ENCODE results near the gene USP14.

- TF ChIP-seq, protein P1, sequence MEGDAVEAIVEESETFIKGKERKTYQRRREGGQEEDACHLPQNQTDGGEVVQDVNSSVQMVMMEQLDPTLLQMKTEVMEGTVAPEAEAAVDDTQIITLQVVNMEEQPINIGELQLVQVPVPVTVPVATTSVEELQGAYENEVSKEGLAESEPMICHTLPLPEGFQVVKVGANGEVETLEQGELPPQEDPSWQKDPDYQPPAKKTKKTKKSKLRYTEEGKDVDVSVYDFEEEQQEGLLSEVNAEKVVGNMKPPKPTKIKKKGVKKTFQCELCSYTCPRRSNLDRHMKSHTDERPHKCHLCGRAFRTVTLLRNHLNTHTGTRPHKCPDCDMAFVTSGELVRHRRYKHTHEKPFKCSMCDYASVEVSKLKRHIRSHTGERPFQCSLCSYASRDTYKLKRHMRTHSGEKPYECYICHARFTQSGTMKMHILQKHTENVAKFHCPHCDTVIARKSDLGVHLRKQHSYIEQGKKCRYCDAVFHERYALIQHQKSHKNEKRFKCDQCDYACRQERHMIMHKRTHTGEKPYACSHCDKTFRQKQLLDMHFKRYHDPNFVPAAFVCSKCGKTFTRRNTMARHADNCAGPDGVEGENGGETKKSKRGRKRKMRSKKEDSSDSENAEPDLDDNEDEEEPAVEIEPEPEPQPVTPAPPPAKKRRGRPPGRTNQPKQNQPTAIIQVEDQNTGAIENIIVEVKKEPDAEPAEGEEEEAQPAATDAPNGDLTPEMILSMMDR (conservative IDR thresholded peaks at IDR 0.05; ENCODE audit: low read length), result no peak
- TF ChIP-seq EZH2phosphoT487 (IDR thresholded peaks at IDR 0.05; ENCODE audit: borderline replicate concordance), result no peak
Measured at GRCh38 chr18:225745-226144, 67.4 kb downstream of the USP14 start.
